UCSD-AML1 (cell line): ENCODE data around the gene SPPL3.
"Not testable (repeated sequence)": the region's sequence is repeated elsewhere in the genome, so short reads cannot be mapped to it uniquely, and the experiment has no call there.

Source experiments
- DNase-seq: peaks from one replicate; lab custom pipeline; 2025; ENCODE audit not compliant: unreplicated experiment; lab: John Stamatoyannopoulos, UW

SPPL3 gene

DNA sequence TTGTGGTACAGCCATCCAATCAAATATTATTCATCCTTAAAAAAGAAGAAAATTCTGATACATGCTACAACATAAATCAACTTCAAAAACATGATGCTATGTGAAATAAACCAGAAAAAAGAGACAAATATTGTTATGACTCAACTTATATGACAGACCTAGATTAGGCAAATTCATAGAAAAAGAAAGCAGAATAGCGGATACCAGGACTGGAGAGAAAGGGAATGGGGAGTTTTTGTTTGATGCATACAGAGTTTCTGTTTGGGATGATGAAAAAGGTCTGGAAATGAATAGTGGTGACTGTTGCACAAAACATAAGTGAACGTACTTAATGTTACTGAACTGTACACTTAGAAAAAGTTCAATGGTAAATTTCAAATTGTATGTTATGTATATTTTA, 82.3 kb downstream of the SPPL3 start:
- DNase-seq = no peak

DNA sequence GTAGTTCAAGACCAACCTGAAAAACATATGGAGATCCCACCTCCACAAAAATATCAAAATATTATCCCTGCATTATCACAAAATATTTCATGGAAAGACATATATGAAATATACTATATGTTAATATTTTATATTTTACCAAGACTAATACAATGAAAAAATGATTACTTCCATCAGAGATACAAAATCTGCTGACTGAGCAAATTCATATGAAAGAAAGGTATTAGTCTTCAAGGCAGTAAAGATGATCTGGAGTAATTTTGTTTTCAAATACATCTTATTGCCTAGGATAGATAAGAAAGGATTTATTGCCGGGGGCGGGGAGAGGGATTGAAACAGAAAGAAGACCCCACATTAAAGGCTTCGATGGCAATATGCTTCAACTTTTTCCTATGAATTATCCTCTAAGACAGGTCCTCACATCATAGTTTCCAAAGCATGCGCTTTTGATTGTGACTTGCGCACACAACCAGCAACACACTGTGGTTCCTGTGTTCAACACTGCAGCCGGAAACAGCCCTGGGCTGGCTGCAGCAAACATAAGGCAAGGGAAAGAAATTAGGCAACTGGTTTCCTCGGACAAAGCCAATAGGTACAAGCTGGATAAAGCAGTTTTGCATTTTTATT, 83.2 kb downstream of the SPPL3 start:
- DNase-seq = no peak

DNA sequence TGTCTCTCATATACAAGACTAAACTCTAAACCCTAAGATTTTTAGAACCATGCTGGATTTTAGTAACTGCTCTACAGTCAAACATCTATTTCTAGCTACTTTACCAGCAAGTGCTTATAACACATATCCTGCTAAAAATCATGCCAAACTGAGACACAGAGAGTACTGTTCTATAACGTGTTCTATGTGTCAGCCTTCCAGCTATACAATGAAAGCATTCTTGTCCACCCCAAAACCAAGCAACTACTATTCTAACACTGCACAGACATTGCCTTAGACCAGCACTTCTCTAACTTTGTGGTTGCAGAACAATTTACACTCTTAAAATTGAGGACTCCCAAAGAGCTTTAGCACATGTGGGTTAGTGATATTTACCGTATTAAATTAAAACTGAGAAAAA, 85.7 kb downstream of the SPPL3 start:
- no peak for DNase-seq

DNA sequence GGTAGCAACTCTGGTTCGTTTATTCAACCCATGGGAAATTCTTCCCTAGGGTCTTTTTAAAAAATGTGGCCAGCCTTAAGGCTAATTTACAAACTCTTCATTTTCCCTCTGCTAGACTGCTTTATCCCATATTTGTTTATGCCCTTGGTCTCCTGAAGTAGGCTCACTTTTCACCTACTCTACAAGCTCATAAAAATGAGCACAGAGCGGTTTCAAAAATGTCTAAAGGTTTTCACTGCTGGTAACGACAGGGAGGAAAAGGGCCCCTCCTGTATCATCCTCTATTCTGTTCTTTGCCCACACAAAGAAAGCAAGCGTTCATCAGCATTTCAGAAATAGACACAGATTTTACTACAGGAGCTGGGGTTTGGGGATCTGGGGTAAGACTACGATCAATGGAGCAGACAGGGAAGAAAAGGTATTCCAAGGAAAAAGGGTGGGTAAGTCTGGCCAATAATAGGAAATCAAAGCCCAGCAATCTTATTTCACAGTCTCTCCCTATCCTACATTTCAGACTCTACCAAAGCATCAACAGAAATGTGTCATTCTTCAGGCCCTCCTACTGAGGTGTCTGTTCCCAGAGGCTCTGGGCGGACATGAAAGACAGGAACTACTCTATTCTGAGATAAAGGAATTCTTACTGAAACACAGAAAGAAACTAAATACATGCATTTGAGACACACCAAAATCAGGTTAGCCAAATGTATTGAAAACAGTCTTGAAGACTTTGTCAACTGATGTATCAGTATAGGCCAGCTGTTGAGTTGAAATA, 86.4 kb downstream of the SPPL3 start:
- no peak for DNase-seq

DNA sequence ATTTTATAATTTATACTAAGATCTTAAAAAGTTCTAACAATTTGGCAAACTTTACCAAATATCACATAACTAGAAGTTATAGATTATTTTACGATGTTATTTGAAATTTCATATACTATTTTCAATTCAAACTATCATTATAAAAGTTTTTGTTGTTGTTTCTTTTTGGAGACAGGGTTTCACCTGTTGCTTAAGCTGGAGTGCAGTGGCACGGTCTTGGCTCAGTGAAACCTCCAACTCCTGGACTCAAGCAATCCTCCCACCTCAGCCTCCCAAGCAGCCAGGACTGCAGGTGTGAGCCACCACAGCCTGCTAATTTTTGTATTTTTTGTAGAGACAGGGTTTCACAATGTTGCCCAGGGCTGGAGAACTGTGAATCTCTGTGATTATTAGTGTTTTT, 87.8 kb downstream of the SPPL3 start:
- no peak for DNase-seq

DNA sequence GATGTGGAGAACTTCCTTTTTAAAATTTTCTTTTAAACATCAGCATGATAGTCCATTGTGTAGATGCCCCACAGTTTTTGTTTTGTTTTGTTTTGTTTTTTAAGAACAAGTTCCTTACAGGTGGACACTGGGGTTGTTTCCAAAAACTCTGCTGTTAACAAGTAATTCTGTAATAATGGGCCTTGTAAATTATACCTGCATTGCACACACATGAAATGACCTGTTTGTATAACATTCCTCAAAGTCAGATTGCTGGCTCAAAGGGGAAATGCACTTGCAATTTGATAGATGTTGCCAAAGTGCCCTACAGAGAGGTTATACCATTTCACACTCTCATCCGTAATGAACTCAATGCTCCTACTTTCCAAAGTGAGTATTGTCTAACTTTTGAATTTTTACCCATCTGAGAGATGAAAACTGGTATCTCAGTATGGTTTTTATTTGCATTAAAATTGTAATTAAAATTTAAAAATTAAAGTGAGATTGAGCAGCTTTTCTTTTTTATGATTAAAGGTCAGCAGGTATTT, 89.2 kb downstream of the SPPL3 start:
- DNase-seq = no peak

DNA sequence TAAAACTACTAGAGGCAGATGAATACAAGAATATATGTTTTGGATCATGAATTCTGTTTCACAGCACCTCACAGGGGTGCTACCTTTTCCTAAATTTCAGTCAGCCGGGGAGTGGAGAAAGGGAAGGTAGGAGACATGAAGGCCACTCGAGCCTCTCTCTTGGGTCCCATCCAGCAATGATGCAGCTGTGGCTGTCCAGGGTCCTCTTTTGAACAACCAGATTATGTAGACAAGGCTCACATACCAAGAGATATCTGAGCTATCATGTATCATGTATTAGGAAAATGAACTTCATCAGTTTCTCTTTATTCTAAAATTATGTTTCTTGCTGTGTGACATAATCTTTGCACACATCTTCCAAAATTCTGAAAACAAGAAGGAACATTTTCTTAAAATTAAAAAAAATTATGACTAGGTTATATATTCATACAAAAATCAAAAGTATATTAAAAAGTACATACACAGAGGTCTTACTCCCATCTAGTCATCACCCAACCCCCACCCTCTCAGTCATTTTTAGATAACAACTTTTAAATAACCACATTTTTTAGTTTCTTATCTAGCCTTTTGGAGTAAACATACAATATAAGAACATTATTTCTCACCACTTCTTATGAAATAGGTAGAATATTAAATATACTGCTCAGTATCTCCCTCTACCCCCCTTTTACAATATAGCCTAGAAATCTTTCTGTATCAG, 89.8 kb downstream of the SPPL3 start:
- DNase-seq = no peak

DNA sequence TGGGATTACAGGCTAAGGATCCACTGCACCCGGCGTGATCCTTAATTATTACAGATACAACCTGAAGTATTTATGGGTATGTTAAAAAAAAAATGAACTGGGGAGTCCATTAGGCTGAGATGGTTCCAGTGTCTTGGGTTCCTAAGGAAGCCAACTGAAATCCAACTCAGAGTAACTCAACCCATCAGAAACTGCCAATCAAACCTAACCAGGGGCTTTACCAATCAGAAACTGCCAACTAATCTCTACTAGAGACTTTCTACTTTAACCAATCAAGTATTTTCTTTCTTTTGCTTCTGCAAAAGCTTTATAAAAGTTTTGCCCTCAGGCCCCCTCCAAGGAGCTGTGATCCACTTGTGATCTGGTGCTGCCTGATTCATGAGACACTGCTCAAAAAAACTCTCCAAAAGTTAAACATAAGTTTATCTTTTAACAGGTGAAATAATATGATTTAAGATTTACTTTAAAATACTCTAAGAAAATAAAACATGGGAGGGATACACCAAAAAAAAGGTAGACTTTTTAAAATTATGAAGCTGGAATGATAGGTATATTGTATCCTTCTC, 90.5 kb downstream of the SPPL3 start:
- no peak for DNase-seq

DNA sequence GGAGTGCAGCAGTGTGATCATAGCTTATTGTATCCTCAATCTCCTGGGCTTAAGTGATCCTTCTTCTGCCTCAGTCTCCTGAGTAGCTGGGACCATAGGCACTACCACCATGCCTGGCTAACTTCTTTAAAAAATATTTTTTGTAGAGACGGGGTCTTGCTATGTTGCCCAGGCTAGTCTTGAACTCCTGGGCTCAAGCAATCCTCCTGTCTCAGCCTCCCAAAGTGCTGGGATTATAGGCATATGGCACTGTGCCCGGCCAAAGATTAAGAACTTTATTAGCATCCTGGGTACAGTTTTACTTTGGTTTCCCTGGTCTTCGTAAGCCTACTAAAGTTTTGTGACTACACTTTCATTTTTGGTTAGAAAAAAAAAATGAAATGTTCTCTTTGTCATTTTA, 94.1 kb downstream of the SPPL3 start:
- DNase-seq = no peak

DNA sequence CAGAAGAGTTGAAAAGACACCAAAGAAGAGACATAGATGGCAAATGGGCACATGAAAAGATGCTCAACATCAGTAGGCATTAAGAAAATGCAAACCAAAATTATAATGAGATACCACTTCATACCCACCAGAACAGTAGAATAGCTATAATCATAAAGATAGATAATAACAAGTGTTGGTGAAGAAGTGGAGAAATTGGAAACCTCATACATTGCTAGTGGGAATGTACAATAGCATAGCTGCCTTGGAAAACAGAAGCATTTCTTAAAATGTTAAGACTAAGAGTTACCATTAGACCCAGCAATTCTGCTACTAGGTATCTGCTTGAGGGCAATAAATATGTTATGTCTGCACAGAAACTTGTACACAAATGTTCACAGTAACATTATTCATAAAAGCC, 99.7 kb downstream of the SPPL3 start:
- no peak for DNase-seq

DNA sequence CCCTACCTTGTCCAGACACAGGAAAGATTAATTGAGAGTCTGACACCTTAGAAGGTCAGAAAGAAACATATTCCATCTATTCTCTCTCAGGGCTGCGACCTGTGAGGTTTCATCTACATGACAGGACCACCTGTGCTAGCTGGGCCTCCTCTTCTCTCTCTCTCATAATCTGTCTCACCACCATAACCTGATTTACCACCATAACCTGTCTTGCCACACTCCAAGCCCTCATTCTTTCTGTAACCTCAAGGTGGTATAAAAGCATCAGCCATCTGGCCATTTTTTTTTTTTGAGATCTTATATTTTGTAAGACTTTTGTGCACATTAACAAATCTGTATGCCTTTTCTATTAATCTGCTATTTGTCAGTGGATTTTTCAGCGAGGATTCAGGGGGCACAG, 103.0 kb downstream of the SPPL3 start:
- DNase-seq = no peak

DNA sequence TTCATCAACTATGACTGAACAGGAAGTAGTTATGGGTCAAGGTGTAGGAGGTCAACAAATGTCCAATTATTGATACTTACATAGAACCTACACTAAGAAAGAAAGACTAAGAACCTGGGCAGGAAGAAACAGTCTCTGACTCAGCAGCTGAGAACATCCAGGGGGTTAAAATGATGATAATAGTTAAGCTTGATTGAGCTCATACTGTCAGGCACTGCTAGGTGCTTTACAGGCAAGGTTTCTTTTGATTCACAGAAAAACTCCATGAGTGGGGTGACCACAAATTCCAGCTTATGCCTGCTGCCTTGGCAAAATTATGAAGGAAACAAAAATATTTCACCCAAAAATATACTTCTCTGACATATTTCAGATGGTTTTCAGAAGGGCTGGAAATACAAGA, 103.5 kb downstream of the SPPL3 start:
- DNase-seq = no peak

DNA sequence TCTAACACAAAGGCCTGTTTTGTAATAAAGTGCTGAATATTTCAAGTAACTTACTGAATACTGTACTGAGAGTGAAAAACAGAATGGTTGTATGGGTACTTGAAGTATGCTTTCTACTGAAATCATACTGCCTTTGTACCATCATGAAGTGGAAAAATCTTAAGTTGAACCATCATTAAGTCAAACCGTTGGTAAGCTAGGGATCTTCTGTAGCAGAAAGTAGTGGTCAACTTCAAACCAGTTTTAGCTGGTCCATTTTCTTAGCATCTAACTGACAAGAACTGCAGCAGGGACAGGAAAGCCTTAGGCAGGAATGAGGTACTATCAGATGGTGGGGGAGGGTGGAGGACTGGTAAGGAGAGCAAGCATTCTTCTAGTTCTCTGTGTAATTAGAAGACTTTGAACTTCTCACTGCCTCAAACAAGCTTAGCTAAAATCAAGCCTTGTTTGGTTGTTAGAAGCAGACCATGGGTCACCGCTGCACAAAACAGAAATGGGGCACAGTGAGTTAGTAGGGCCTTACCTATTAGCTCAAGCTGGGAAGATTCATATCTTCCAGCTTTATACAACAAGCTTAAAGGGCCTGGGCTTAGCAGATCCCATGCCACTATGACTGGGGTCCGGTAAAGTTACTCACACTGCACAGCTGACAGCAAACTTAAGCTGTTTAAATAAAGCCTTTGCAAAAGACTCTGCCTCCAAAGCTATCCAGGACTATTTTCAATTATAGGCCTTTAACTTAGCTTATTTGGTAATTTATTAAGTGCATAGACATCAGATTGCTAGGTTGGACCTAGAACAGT, 104.7 kb downstream of the SPPL3 start:
- no peak for DNase-seq

DNA sequence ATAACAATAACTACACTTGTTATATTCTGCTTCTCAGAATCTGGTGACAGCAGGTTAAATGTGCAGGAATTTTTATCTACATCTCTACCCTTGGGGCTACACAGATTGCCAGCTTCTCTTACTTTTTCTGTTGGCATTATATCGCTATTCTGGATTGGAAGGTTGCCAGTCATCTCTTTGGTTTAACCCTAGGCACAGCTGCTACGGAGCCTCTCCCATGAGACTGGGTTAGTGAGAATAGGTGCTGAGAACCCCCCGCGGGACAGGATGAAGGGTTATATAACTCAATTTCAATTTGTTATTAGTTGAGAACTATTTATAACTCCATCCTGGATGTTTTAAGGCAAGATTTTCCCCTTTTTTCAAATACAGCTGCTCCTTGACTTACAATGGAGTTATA, 105.5 kb downstream of the SPPL3 start:
- no peak for DNase-seq

DNA sequence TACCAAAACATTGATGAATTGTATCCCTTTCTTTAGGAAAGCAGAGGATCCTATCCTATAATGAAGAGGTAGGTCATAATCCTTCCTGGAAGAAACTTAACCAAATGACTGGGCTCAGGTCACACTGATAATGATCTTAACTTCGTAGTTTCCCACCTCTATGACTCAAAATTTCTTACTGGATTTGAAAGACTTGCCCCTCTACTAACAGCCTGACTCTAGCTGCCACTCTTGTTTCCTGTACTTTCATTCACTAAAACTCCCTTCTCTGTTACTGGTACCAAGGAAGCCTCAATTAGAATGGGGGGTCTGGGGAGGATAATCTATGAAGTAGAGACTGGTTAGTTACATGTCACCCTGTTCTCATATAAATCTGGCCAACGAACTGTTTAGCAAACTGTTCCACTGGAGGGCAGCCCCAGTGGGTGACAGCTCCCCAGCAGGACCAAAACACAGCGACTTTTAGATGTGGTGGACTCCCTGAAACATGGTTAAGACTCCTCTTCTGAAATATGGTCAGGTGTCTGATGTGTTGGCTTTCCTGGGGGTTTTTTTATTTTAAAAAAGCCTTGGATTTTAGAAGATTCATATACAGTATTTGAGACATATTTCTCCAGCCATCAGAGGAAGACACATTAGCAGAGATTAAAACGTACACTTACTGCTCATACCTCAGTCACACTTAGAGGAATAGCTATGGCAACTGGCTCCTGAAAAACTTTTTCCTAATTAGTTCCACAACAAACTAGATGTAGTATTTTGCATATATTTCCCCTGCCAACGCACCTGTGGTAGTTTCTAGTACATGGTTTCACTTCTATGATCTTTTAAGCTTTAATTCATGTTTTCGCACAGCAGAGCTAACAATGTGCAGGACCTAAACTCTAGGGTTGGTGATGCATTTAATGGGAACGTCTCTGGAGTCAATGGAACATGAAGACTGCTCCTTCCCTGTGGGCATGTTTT, 106.2 kb downstream of the SPPL3 start:
- no peak for DNase-seq

DNA sequence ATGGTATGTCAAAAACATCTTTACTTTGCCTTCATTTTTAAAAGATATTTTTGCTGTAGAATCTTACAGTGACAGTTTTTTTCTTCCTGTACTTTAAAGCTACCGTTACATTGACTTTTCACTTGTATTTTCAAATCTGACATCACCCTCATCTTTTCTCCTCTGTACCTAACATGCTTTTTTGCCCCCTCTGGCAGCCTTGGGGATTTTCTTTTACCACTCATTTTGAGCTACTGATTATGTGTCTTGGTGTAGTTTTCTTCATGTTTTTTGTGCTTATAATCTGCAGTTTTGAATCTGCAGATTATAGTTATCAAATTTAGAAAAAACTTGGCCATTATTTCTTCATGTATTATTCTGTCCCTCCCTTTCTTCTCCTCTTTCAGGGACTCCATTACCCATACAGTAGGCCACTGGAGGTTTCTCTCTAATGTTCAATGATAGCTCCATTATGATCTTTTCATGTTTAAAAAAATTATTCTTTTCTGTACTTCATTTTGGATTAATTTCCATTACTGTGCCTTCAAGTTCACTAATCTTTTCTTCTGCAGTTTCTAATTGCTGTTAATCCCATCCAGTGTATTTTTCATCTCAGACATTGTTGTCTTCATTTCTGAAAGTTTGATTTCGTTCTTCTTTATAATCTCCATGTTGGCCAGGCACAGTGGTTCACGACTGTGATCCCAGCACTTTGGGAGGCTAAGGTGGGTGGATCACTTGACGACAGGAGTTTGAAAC, 108.5 kb downstream of the SPPL3 start:
- no peak for DNase-seq

DNA sequence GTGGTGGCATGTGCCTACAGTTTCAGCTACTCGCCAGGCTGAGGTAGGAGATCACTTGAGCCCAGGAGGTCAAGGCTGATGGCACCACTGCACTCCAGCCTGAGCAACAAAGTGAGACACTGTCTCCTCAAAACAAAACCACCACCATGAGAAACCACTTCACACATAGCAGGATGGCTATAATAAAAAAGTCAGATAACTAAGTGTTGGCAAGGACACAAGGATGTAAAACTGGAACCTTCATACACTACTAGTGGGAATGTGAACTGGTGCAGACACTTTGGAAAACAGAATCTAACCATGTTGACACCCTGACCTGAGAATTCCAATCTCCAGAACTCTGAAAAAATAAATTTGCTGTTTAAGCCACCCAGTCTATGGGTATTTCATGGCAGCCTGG, 110.8 kb downstream of the SPPL3 start:
- no peak for DNase-seq

DNA sequence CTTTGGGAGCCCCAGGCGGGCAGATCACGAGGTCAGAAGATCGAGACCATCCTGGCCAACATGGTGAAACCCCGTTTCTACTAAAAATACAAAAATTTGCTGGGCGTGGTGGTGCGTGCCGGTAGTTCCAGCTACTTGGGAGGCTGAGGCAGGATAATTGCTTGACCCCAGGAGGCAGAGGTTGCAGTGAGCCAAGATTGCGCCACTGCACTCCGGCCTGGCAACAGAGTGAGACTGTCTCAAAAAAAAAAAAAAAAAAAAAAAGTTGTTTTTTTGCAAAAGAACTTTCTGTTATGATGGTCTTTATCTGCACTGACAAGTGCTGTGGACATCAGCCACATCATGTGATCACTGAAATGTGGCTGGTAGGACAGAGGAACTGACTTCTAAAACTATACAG, 111.7 kb downstream of the SPPL3 start:
- DNase-seq = not testable (repeated sequence)

DNA sequence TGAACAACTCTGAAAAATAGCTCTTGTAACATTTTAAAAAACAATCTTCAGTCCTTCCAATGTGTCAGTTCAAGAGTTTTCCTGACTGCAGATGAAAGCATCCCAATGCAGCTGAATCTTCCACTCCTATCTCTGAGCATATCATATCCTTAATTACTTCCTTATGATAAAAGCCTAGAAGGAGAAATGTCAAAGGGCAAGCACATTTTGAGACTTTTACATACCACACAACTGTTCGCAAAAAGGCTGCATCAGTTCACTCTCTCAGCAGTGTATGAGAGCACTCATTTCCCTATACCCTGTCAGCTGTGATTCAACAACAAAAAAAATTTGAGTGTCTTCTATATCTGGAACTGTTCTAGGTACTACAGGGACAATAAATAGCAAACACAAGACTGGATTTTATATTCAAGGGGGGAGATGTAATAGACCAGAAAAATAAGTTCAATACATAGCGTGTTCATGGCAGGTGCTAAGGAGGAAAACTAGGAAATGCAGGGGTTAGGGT, 112.4 kb downstream of the SPPL3 start:
- DNase-seq = no peak
